Measurements from ENCODE around the gene SDHB.

Gene SDHB

DNA sequence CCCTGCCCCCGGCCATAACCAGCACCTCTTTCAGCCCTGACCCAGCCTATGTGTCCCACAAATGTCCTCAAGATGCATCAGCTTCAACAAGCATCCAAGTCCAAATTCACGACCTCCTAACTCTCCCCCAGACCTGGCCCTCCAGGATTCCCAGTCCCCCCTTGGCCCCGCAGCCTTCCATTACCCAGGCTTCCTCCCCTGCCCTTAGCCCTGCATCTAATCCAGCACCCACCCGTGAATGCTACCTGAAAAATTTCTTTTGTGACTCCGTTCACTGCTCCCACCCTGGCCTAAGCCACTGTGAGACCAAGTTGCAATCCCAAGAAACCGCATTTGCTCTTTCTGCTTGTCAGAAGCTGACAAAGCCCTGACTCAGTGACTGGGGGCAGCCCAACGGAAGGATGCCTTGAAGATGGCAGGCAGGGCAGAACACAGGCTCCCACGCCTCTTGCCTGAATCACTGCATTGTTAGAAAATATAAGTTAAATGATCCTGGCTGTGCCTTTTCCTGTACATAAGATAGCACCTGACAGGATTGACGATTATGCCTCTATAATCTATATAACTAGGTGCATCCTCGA, 72.5 kb downstream of the SDHB start:
- DNase-seq = no peak

DNA sequence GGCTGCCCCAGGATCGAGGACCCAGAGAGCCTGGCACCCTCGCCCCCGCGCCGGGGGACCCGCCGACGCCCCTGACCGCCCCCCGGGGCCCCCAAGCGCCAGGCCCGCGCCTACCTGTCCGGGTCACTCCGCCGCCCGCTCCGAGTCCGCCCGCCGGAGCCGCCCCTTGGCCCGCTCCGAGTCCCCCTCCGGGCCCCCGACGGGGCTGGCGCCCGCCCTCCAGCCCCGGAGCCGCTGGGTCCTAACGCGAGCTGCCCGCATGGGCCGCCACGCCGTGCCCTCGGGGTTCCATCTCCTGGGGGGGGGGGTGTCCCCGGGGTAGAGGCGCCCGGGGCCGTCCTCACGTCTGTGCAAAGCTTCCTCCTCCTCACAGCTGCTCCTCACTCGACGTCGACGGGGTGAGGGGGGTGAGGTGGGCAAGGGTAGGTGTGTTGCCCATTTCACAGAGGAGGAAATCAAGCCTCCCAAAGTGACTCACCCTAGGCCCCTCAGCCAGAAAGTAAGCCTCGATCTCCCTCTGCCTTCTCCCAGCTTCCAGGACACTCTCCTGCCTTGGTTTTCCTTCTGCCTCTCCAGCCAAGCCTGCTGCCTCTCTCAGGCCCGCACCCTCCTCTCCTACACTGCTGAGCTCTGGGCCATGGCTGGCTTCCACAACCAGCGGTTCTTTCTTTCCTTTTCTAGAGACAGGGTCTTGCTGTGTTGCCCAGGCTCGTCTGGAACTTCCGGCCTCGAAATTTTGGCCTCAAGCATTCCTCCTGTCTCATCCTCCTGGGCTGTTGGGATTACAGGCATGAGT, 73.2 kb downstream of the SDHB start, which contains the start of gene MFAP2:
TSS of gene MFAP2 (minus strand) at position 148 of the 796 bp plus-strand sequence. CDS start 2,347 bp downstream, outside the sequence.
- DNase-seq = no peak

DNA sequence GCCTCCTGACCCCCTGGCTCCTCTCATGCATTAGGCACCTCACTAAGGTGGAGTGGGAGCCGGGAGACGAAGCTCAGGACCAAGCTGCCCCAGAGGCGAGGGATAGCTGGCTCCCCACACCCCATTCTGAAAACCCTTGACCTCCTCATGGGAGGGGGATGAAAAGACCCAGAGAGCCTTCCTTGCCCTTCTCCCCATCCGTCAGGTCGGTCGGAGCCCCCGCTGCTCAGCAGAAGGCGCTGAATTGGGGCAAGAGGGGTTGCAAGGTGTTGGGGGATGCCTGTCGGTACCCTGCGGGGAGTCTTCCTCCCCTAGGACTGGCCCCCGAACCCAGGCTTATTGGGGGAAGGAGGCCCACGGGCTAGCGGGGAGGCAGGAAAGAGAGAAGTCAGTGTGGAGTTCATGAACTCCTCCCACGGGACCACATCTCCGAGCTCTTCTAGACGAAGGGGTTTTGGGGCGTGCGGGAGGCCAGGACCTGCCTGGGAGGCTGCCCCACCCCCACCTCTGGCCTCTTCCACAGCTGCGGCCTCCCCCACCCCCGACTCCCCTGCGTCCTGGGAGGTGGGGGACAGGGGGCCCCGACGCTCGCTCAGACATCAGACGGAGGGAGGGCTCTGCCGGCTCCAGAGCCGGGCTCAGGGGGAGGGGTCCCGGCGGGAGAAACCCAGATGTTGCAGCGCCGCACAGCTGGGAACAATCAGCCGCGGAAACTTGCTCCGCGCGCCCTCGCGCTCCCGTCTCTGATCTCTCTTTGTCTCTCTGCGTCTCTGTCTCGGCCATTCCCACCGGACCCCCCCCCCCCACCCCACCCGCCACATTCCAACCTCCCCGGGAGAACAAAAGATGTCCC, 74.1 kb downstream of the SDHB start:
- no peak for DNase-seq

DNA sequence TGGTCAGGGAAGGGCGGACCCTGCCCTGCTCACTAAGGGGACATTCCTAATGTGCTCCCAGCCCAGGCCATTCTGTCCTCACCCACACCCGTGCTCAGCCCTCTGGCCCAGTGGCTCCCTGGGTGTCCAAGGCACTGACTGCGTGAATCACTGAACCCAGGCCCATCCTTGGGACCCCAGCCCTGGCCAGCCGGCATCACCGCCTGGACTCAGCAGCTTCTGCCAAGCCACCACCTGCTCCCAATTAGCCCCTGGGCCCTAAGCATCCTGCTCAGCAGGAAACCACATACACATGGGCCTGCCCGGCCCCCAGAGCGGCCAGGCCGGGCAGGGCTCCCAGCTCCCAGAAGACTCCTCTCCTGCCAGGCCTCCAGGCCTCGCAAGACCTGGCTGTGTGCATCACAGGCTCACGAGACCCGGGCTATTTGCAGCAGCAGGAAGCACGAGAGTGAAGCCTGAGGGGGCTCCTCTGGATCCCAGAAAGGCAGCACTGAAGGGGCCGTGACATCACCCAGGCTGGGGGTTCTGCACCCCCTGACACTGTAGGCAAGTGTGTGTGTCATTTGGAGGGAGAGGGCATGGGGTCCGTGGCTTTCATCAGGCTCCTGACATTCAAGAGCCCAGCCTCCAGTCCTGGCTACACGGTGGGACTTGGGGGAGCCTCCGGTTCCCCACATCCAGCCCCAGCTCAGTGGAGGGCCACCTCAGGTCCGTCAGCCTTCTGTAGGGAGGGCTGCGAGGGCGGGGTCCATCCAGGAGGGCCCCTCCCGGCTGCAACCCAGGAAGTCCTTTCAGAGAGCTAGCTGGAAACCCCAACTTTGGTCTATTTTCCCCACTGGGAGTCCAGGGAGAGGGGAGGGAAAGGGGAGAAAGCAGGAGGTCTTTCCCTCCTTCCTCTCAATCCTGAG, 75.0 kb downstream of the SDHB start:
- no peak for DNase-seq

DNA sequence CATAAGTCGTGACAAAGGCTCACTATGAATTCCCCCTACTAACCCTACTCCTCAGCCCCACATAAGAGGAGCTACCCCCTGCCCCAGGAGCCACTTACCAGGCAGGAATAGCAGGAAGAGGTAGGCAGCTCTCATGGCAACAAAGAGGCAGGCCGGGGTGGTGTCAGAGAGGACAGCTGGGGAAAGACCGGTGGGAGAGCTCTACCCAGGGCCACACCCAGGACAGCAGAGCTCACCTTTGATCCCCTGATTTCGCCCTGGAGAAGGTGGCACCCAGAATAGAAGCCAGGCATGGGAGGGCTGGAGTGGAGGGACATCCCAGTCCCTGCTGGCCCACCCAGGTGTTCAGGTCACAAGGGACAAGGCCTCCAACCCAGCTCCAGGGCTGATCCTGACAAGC, 75.7 kb downstream of the SDHB start:
- DNase-seq = no peak

DNA sequence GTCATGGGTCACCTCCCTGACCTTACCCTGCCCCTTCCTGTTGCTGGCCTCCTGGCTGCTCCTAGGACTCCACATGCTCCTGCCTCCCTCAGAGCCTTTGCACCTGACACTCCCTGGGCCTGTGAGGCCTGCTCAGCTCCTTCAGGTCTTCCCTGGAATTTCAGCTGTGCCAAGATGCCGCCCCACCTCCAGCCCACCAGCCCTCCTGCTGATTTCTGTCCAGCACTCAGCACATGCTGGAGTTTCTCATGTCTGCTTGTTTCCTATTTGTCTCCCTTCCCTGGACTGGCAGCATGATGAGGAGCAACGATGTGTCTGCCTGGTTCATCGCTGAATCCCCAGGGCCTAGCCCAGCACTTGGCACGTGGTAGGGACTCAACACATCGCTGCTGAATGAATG, 76.5 kb downstream of the SDHB start:
- no peak for DNase-seq

DNA sequence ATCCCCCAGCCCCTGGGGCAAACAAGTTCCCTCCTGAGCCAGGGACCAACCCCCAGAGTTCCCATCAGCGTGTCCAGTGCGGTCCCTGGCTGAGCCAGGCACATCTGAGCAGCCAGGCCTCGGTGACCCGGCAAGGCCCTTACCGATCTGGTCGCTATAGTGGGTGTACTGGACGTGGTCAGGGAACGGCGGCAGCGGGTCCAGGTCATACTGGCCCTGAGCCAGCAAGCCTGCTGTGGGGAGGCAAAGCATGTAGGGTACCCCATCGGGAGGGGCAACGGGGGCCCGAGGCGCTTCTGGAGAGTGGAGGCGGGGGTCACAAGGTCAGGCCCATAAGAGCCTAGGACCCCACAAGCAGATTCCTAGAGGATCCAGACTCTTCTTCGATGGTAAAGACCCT, 76.9 kb downstream of the SDHB start:
- DNase-seq = no peak

DNA sequence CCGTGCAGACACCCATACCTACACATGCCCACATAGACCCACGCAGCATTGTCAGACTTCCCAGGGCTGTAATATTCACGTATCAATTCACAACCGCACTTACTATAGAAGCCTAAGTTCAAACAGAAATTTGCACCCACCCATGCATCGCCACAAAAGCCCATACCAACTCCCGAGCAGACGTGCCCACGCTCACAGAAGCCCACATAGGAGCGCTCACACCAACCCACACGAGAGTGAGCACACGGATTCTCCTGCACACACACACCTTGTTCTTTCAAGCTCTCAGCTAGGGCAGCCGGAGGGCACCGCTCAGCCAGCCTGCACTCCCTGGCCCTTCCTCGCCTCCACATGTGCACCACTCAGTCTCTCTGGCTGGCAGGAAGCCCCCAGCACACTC, 78.0 kb downstream of the SDHB start:
- DNase-seq = no peak

DNA sequence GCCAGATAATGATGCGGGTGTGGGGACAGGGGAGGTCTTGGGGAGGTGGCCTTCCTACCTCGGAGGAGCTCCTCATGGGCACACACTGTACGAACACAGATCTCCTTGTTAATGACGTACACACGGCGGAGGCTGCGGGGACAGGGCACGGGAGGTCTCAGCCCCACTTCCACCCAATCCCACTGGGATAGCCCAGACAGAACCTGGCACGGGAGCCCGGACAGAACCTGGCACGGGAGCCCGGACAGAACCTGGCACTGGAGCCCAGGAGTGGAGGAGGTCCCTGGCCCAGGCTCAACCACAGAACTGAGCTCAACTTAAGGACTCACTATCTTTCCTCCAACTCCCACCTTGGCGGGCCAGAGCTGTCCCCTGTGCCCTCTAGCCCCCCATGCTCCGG, 78.6 kb downstream of the SDHB start:
- no peak for DNase-seq

DNA sequence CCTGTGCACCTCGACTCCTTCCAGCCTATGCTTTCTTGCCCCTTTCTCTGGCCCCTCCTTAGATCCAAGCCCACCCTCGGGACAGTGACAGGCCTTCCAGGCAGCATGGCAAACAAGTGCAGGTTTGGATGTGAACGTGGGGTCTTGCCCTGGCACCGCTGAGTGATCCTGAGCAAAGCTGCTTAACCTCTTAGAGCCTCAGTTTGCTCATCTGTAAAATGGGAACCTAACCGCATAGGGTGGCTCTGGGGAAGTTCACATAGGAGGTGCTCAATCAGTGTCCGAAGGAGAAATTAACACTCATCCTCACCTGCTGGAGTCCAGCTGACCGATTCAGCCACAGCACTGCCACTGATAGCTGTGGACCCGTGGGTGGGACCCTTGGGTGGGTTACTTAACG, 80.6 kb downstream of the SDHB start:
- DNase-seq = no peak

DNA sequence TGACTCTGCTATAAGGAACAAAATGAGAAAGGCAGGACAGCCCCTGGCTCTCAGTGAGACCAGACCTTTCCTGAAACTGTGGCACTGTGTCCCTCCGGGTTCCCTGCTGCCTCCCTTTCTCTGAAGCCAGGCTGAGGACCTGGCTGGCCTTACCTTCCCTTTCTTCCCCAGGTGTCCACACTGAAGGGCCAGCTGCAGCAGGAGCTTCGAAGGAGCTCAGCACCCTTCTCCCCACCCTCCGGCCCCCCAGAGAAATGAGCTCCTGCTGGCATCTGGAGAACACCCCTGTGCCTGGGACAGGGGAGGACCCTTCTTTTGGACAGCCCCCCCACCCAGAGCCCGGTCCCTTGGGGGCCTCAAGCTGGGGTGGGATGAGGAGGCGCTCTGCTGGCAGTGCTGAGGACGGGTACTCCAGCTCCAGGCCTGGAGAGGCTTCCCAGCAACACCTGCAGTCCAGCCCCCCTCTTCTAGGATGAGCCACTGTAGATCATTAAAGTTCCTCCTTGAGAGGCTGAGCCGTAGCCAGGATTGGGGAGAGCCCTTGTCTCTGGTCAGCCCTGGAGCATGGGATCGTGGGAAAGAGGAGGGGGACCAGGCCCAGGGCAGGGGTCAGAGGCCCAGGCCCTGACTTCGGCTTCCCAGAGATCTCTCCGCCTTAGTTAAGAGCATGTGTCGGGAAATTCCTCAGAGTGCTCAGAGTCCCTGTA, 81.5 kb downstream of the SDHB start:
- no peak for DNase-seq

DNA sequence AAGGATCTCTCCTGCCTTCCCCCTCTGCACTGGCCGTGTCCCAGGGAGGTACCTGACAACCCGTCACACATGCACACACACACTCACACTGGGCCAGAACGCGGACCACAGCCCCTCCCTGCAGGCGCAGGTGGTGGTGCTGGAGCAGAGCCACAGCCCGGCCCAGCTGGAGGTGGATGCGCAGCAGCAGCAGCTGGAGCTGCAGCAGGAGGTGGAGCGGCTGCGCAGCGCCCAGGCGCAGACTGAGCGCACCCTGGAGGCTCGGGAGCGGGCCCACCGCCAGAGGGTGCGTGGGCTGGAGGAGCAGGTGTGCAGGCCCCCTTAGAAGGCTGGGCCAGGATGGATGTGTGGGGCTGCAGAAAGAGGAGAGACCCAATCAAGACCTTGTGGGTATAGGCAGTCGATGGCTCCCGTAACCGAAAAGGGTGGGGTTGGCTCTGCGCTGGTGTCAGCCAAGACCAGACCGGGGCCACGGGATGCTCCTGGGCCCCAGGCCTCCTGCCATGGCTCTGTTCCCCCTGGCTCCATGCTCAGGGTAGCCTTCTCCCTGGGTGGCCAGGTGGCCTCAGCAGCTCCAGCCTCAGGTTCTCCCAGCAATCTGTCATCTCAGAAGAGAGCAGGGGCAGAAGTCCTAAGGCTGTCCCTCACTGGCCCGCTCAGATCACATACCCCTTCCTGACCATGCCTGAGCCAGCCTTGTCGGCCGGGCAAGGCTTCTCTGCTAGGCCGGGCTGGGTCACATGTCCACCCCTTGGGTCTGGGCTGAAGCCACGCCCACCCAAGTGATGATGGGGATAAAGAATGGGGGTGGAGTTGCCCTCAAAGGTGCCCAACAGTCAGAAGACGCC, 82.3 kb downstream of the SDHB start:
- DNase-seq = no peak

DNA sequence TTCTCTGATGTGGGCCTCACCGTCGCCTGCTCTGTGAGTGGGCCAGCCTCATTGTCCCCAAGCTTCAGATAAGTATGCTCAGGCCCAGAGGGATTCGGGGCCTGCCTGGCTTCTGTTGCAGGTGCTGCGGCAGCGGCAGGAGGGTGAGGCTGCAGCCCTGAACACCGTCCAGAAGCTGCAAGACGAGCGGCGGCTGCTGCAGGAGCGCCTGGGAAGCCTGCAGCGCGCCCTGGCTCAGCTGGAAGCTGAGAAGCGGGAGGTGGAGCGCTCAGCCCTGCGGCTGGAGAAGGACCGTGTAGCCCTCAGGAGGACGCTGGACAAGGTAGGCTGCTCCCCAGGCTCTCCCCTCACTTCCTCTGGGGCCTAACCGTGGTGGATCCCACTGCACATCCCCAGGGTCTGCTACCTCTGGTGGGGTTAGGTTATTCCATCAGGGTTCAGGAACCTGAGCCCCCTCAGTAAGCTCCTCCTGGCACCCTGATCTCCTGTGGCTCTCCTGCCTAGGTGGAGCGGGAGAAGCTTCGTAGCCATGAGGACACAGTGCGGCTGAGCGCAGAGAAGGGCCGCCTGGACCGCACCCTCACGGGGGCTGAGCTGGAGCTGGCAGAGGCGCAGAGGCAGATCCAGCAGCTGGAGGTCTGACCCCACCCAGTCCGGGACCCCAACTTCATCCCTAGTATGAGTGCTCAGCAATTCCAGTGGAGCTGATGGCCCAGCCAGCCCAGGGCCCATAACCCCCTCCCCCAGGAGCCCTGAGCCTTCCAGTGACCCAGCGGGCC, 83.5 kb downstream of the SDHB start:
- no peak for DNase-seq

DNA sequence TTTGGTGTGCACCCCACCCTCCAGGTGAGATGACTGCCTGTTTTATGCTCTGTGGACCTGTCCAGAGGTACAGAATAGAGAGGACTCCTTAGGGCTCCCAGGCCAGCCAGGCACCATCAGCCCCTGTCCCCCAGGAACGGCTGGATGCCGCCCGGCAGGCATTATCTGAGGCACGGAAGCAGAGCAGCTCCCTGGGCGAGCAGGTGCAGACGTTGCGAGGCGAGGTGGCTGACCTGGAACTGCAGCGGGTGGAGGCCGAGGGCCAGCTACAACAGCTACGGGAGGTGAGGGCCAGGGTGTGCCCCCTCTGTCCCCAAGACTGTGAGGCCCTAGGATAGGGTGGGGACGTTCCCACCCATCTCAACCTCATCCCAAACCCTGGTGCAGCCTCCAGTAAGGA, 84.2 kb downstream of the SDHB start:
- DNase-seq = no peak

DNA sequence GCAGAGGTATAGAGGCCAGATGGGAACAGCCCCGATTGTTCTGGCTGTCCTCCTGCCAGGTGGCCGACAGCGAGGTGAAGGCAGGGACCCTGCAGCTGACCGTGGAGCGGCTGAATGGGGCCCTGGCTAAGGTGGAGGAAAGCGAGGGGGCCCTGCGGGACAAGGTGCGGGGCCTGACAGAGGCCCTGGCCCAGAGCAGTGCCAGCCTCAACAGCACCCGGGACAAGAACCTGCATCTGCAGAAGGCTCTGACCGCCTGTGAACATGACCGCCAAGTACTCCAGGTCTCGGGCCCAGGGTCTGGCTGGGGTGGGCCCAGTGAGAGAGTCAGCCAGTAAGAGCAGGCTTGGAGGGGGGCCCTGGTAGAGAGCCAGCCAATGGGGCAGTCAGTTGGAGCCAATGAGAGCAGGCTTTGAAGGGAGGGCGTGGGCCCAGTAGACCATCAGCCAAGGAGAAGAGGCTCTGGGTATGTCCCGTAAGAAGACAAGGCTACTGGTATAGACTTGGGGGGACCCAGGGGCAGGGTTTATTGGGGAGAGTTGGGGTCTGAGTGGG, 84.7 kb downstream of the SDHB start:
- DNase-seq = no peak
